IMR-90 (cell line): ENCODE results near the gene ROBO4. TPM values are rescaled to one million over a fixed set of nuclear protein-coding genes. Genes with fewer than 3 reads are reported as not detected.

Source experiments
- ATAC-seq: fragments of 200-7000 bp; cut with Tn5 transposase; 2 replicates; pipeline ENCODE4 v1.9.1; 2020; ENCODE audit warnings: low read depth, mild to moderate bottlenecking, moderate library complexity
- BruUV-seq: library from RNA; stranded (reverse); fragments of 400-500 nt; replicated peaks from 2 replicates; lab custom pipeline; 2021; lab: Mats Ljungman, UMichigan
- CTCF ChIA-PET: fragments of 300-600 bp; formaldehyde crosslinking; extraction: SDS; loops from one replicate; lab custom pipeline; 2021; ENCODE audit warnings: antibody characterized with exemption; lab: Yijun Ruan, JAX
- POLR2A ChIA-PET: fragments of 300-600 bp; sonication (Branson Sonifier 250); formaldehyde crosslinking; loops from one replicate; lab custom pipeline; 2022; ENCODE audit warnings: antibody characterized with exemption; ENCODE audit not compliant: unreplicated experiment; lab: Charles Lee
- DNase-seq: peaks from one replicate; pipeline ENCODE4 v3.0.0; 2013
- H2AFZ ChIP-seq: replicated peaks from 2 replicates; pipeline ENCODE3; 2013; ENCODE audit warnings: low read length, mild to moderate bottlenecking; ENCODE audit not compliant: poor library complexity
- H2AK5ac ChIP-seq: 2 replicates; pipeline ENCODE4 v1.6.1; 2013; ENCODE audit warnings: low read depth, low read length, inconsistent platforms
- H2AK9ac ChIP-seq: replicated peaks from 2 replicates; pipeline ENCODE3; 2013; ENCODE audit warnings: mild to moderate bottlenecking, low read depth, low read length, moderate library complexity; ENCODE audit not compliant: poor library complexity
- H2BK120ac ChIP-seq: 2 replicates; pipeline ENCODE4 v1.6.1; 2013; ENCODE audit warnings: low read depth, low read length, inconsistent platforms
- H2BK15ac ChIP-seq: 3 replicates; pipeline ENCODE4 v1.6.1; 2013; ENCODE audit warnings: low read depth, low read length, inconsistent platforms
- H2BK20ac ChIP-seq: 2 replicates; pipeline ENCODE4 v1.6.1; 2013; ENCODE audit warnings: low read depth, mild to moderate bottlenecking, inconsistent platforms, low read length, moderate library complexity
- H2BK5ac ChIP-seq: 2 replicates; pipeline ENCODE4 v1.6.1; 2013; ENCODE audit warnings: mild to moderate bottlenecking, low read depth, low read length, inconsistent platforms; ENCODE audit not compliant: poor library complexity, severe bottlenecking
- H3K14ac ChIP-seq: replicated peaks from 2 replicates; pipeline ENCODE4 v1.6.1; 2013; ENCODE audit warnings: low read depth, low read length, inconsistent platforms
- H3K18ac ChIP-seq: 2 replicates; pipeline ENCODE4 v1.6.1; 2013; ENCODE audit warnings: low read depth, low read length, control low read depth
- H3K23ac ChIP-seq: 2 replicates; pipeline ENCODE4 v1.6.1; 2013; ENCODE audit warnings: low read depth, low read length, inconsistent platforms
- H3K27ac ChIP-seq: 2 replicates; pipeline ENCODE4 v1.5.1; 2013; ENCODE audit warnings: mild to moderate bottlenecking, control low read depth, low read length; ENCODE audit not compliant: insufficient read depth
- H3K27me3 ChIP-seq: 2 replicates; pipeline ENCODE4 v1.6.1; 2013; ENCODE audit warnings: low read length; ENCODE audit not compliant: control insufficient read depth, insufficient read depth
- H3K36me3 ChIP-seq: 2 replicates; pipeline ENCODE4 v1.6.1; 2013; ENCODE audit warnings: low read length, mixed read lengths; ENCODE audit not compliant: control insufficient read depth, insufficient read depth
- H3K4ac ChIP-seq: 2 replicates; pipeline ENCODE4 v1.6.1; 2013; ENCODE audit warnings: low read depth, low read length, inconsistent platforms
- H3K4me1 ChIP-seq: 2 replicates; pipeline ENCODE4 v1.6.1; 2013; ENCODE audit warnings: low read length, mixed read lengths; ENCODE audit not compliant: control insufficient read depth, insufficient read depth
- H3K4me2 ChIP-seq: 2 replicates; pipeline ENCODE4 v1.6.1; 2013; ENCODE audit warnings: low read depth, mild to moderate bottlenecking, control low read depth, low read length, moderate library complexity
- H3K4me3 ChIP-seq: 2 replicates; pipeline ENCODE4 v1.5.1; 2013; ENCODE audit warnings: low read depth, mild to moderate bottlenecking, control low read depth, low read length, moderate library complexity; ENCODE audit not compliant: insufficient read depth
- H3K56ac ChIP-seq: 2 replicates; pipeline ENCODE4 v1.6.1; 2013; ENCODE audit warnings: low read length, inconsistent platforms; ENCODE audit not compliant: insufficient read depth; ENCODE audit errors: extremely low read depth
- H3K79me1 ChIP-seq, 2 experiments: 2 replicates each; pipeline ENCODE4 v1.6.1; 2013; ENCODE audit warnings: low read length in 2 of 2, inconsistent platforms in 1 of 2, low read depth in 1 of 2
- H3K9ac ChIP-seq: 2 replicates; pipeline ENCODE4 v1.6.1; 2013; ENCODE audit warnings: low read depth, low read length, control low read depth
- H3K9me1 ChIP-seq: 2 replicates; pipeline ENCODE4 v1.6.1; 2013; ENCODE audit warnings: low read length, inconsistent platforms; ENCODE audit not compliant: insufficient read depth
- H3K9me3 ChIP-seq: 2 replicates; pipeline ENCODE4 v1.6.1; 2013; ENCODE audit warnings: low read length; ENCODE audit not compliant: control insufficient read depth, insufficient read depth
- H4K20me1 ChIP-seq: 2 replicates; pipeline ENCODE4 v1.6.1; 2013; ENCODE audit warnings: low read length, inconsistent platforms; ENCODE audit not compliant: insufficient read depth
- H4K5ac ChIP-seq: 2 replicates; pipeline ENCODE4 v1.6.1; 2013; ENCODE audit warnings: mild to moderate bottlenecking, low read depth, low read length, control low read depth
- H4K8ac ChIP-seq, 2 experiments: 2 replicates each; pipeline ENCODE4 v1.6.1; 2013; ENCODE audit warnings: low read depth in 2 of 2, low read length in 2 of 2, control low read depth in 1 of 2, inconsistent platforms in 1 of 2
- H4K91ac ChIP-seq: 2 replicates; pipeline ENCODE4 v1.6.1; 2013; ENCODE audit warnings: low read depth, low read length, inconsistent platforms; ENCODE audit not compliant: insufficient read depth
- CEBPB ChIP-seq: IDR thresholded peaks from 2 replicates; pipeline ENCODE4 v1.6.1; 2012; ENCODE audit warnings: low read depth, low read length, improper control_type of control experiment
- RFX5 ChIP-seq: IDR thresholded peaks from 2 replicates; pipeline ENCODE4 v1.8.0; 2012; ENCODE audit warnings: low read depth, mild to moderate bottlenecking, low read length, moderate library complexity
- WGBS, 2 experiments: methylation state at CpG; one replicate each; pipeline versions ENCODE4 v1.1.5 to v1.1.7; 2013; ENCODE audit warnings: missing lambda C conversion rate in 2 of 2; ENCODE audit not compliant: insufficient read length in 1 of 2; ENCODE audit errors: extremely low coverage in 2 of 2; 5-methylcytosine and 5-hydroxymethylcytosine counted together
- dilution Hi-C: fragments of 300-500 bp; cut with HindIII; formaldehyde crosslinking; loops from one replicate; pipeline ENCODE4 v1.14.3; 2018; ENCODE audit warnings: low sequenced_read_pairs; ENCODE audit not compliant: unreplicated experiment
- in situ Hi-C: fragments of 300-500 bp; cut with MboI; formaldehyde crosslinking; loops from 3 replicates; pipeline ENCODE4 v1.14.3; 2019; ENCODE audit warnings: low sequenced_read_pairs, inconsistent platforms, mixed read lengths
- intact Hi-C: fragments of 100-400 bp; cut with micrococcal nuclease; formaldehyde crosslinking; loops from 2 replicates; pipeline ENCODE4 v1.10.0; 2022
- polyA plus RNA-seq, 3 experiments: library from polyadenylated mRNA; depleted of rRNA; stranded (reverse); fragments of >200 nt; gene quantifications; 2 replicates each; pipeline ENCODE4 v1.2.3, GENCODE V29; 2012; ENCODE audit warnings: low replicate concordance in 1 of 3
- total RNA-seq: library from RNA; depleted of rRNA; stranded (reverse); fragments of >200 nt; gene quantifications from 2 replicates; pipeline ENCODE4 v1.2.3, GENCODE V29; 2012
- TF ChIP-seq, protein P1 (sequence below): fragments of 150-350 bp; IDR thresholded peaks from 2 replicates; pipeline ENCODE4 v1.6.1; 2017; ENCODE audit warnings: mild to moderate bottlenecking, antibody characterized with exemption, low read length, low read depth

The ROBO4 gene
- total and polyA plus RNA-seq, 2 of the 4 experiments (the other 2 are of a cell fraction) = 0.72 to 0.82 TPM

DNA sequence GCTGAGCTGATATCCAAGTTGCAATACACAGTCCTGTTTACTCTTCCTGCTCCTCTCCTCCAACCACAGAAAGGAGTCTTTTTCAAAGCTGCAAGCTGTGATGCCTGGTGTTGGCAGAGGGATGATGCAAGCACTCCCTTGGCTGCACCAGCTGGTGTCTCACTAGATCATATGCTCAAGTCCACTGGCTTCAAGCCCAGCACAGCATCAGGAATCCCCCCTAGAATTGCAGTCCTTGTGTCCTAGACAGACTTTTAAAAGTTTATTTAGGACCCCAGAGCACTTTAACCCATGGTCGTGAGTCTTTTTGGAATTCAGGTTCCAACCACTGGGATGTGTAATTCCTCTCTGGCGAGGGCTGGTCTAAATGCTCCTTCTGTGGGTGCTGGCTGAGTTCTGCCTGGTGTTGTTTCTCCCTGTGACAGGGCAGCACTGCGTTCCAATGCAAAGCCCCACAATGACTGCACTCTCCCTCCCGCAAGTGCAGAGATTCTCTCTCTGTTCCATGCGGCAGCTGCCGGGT is 19.5 kb upstream of the ROBO4 start:
- Histone ChIP-seq H3K4ac (peak overlapping the region; percentile 87), H3K4me3 (no peak overlapping the region), H3K9me1 (peaks cover 24% of the 10 kb centered on the region; the same call in 1 of the 2 replicates), H3K18ac (peak overlapping the region; percentile 31), H3K14ac (peak overlapping the region; percentile 74), H2AFZ (peak overlapping the region; percentile 86), H2BK120ac (peak overlapping the region; percentile 86), H3K56ac (no peak overlapping the region; the same call in 1 of the 2 replicates), H4K20me1 (no peaks in the 10 kb centered on the region), H3K9ac (no peak overlapping the region), H3K23ac (peak overlapping the region; percentile 58; the same call in 1 of the 2 replicates), H2BK5ac (peak overlapping the region; percentile 31), H3K9me3 (peaks cover 2% of the 10 kb centered on the region; the same call in 1 of the 2 replicates), H3K4me2 (no peak overlapping the region), H2AK5ac (peak overlapping the region; percentile 83), H3K27me3 (no peaks in the 10 kb centered on the region), H3K36me3 (no peaks in the 10 kb centered on the region), H2AK9ac (peak overlapping the region; percentile 30), H2BK15ac (peak overlapping the region; percentile 47; the same call in 2 of the 3 replicates), H4K8ac (peak overlapping the region in 1 of 2 experiments; percentile 86; a peak in 2 of 4 replicates), H4K91ac (peak overlapping the region; percentile 40), H3K79me1 (peaks cover 0 to 3% of the 10 kb centered on the region in 2 experiments; a peak in 1 of 4 replicates), H4K5ac (peak overlapping the region; percentile 37), H3K27ac (peak overlapping the region; percentile 63; the same call in 1 of the 2 replicates), H3K4me1 (peaks cover 8% of the 10 kb centered on the region), H2BK20ac (peak overlapping the region; percentile 78)
- TF ChIP-seq CEBPB (peak; percentile 89), RFX5 (no peak)
- TF ChIP-seq, protein P1, sequence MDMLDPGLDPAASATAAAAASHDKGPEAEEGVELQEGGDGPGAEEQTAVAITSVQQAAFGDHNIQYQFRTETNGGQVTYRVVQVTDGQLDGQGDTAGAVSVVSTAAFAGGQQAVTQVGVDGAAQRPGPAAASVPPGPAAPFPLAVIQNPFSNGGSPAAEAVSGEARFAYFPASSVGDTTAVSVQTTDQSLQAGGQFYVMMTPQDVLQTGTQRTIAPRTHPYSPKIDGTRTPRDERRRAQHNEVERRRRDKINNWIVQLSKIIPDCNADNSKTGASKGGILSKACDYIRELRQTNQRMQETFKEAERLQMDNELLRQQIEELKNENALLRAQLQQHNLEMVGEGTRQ = peak; percentile 19; the same call in 1 of the 2 replicates
- WGBS, 2 experiments = no CpG with 5 or more reads among the region's 6 CpGs
- DNase-seq (peak; percentile 89), ATAC-seq (peak; percentile 63)
- in situ Hi-C loops (no loop called here), intact Hi-C loops (no loop called here), dilution Hi-C loops (no loop called here)
- ChIA-PET POLR2A (no interaction called here), CTCF (interaction anchor here (0.9 to 1.2 kb wide), 2 partner anchors 10 to 12 kb away, joined by 3 read pairs; no protein-coding TSS in a partner anchor)
- BruUV-seq = no TSS peak
